NCI-H345 treated with DMSO at 0.1 percent for 48 hours (cell line): Measurements from ENCODE around the gene KDM2B.
"Not testable (repeated sequence)": the region's sequence is repeated elsewhere in the genome, so short reads cannot be mapped to it uniquely, and the experiment has no call there.

ENCODE experiments used
- DNase-seq: peaks from one replicate; lab custom pipeline; 2025; ENCODE audit not compliant: unreplicated experiment; lab: John Stamatoyannopoulos, UW

Gene KDM2B

GRCh38 chr12:121391619-121392324 lies 189.1 kb downstream of the KDM2B start:
- no peak for DNase-seq

DNA sequence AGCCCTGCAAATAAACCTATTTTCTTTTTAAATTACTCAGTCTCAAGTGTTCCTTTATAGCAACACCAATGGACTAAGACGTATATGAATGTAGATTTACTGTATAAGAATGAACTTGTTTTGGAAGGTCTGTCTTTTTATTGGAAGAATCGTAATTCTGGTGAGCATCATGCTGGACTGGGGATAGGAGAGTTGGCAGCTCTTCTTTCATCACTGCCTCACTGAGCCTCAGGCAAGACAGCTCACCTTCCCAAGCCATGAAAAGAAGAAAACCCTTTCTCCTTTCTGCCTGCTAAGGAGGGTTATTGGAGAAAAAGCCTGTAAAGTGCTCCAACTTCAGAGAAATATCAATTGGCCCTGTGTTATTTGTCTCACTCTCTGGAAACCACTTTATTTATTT lies 190.0 kb downstream of the KDM2B start:
- no peak for DNase-seq

GRCh38 chr12:121388421-121388981 lies 192.3 kb downstream of the KDM2B start:
- DNase-seq = no peak

DNA sequence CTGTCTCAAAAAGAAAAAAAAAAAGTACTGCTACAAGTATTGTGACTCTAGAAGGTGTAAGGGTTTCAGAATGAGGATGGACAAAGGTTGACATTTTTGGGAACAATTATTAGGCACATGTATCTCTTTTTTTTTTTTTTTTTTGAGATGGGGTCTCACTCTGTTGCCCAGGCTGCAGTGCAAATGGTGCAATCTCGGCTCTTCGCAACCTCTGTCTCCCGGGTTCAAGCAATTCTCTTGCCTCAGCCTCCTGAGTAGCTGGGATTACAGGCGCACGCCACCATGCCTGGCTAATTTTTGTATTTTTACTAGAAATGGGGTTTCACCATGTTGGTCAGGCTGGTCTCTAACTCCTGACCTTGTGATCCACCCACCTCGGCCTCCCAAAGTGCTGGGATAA lies 195.9 kb downstream of the KDM2B start:
- DNase-seq = not testable (repeated sequence)

- DNase-seq = no peak
These were observed 197.2 kb downstream of the KDM2B start for GRCh38 chr12:121383601-121384021.

GRCh38 chr12:121379945-121380344 lies 200.9 kb downstream of the KDM2B start:
- no peak for DNase-seq
